HG03064 (cell line): Measurements from ENCODE around the gene CEP43.

Experiments used
- ATAC-seq: cut with Tn5 transposase; IDR thresholded peaks from one replicate; pipeline ENCODE4 v1.9.1; 2021; ENCODE audit warnings: low read depth; ENCODE audit not compliant: unreplicated experiment

The CEP43 gene

GRCh38 chr6:166999145-166999883, at the start of gene CEP43:
Gene CEP43, plus strand, starts transcription at chr6:166999397. Its CDS starts 16 bp downstream, at chr6:166999413.
- peak; percentile 82 for ATAC-seq

DNA sequence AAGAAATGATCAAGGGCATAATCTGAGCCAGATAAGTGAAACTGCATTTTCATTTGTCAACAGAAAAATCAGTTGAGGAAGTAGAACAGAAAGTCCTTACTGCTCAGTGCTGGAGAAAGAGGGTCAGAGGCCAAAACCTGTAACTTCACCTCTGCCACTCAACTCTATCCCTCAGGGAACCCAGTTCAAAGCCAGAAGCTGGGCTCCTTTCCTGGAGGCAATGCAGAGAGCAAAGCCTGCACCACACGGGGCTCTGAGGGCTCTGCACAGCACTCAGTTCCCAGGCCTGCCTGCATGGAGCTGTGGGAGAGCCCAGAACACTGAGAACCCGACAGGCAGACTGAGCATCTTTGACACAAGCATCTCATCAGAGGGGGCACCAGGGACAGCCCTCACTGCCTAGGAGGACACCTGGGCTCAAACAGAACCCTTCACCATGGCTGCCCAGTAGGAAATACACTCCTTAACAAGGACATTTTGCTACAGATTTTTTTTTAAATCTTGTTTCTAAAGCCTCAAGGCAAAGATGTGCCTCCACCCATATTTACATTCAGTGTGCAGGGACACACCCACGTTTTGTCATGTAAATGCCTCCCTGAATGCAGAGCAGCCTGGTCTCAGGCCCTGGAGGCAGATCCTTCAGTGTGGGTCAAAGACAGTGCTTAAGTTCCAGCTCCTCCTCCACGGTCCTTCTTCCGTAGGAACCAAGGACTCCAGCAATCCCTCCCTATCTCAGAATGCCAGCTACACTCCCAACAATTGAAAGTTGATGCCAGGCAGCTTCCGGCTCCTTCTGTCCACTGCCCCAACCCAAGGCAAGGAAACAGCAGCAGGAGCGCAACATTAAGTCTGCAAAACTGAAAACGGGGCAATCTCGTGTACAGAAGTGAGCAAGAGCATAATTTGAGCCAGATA, 49.4 kb upstream of the CEP43 start:
- no peak for ATAC-seq

GRCh38 chr6:166950443-166950821, 48.8 kb upstream of the CEP43 start:
- peak; percentile 47 for ATAC-seq

GRCh38 chr6:166950892-166951669, 48.1 kb upstream of the CEP43 start:
- peak; percentile 89 for ATAC-seq

- no peak for ATAC-seq
Observed at GRCh38 chr6:166951670-166952060, 47.5 kb upstream of the CEP43 start.

- no peak for ATAC-seq
Observed at GRCh38 chr6:166952121-166952520, 47.1 kb upstream of the CEP43 start.

- ATAC-seq = no peak
Observed at GRCh38 chr6:166952567-166953486, 46.4 kb upstream of the CEP43 start.

DNA sequence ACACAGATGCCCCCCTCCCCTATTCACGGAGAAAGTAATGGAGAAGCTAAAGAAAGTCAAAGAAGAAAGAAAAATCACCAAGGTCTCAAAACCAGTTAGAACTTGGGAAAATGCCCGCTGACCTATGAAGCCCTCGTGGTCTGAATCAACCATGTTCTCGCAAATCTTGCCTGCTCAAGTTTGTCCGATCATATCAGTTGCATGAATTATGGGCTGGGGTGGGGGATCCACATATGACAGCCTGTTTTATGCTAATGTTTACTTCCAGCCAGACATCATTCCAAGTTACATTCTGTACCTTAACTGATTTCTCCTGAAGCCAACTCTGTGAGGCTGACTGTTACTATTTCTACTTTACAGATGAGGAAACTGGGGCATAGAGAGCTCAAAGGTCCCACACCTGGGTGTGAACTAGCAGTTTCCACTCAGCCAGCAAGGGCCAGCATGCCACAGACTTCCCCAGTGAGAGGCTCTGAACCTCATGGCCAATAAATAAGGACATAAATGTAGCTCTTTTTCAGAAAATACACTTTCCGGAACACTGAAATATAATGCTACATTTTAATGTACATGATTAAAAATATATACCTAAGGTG, 45.0 kb upstream of the CEP43 start:
- ATAC-seq = no peak

DNA sequence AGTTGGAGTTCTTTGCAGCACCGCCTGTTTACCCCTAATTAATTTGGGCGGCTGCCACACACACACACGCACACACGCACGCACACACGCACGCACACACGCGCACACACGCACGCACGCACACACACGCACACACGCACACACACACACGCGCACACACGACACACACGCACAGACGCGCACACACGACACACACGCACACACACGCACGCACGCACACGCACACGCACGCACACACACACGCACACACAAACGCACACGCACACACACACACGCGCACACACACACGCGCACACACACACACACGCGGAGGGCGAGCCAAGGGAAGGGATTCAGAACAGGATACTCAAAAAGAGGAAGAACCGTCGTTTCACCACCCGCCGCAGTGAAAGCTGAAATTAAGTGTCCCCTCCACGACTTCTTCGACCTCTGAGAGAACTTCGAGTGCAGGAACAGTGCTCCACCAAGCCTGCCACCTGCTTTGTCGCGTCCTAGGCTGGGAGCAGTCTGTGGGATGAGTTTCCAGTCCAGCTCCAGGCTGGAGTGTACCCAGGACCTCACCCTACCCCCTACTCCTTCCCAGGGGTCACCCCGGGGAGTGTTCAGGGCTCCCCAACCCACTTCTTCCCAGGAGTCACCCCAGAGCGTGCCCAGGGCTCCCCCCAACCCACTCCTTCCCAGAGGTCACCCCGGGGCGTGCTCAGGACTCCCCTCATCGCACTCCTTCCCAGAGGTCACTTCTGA, 43.9 kb upstream of the CEP43 start:
- ATAC-seq = no peak

GRCh38 chr6:166955865-166956443, 43.2 kb upstream of the CEP43 start:
- ATAC-seq = no peak

GRCh38 chr6:166956444-166957086, 42.6 kb upstream of the CEP43 start, which contains the start of gene RNASET2:
Gene RNASET2, minus strand, starts transcription at chr6:166956550. Its CDS starts 368 bp downstream, at chr6:166956182.
- ATAC-seq = peak; percentile 52

- peak; percentile 37 for ATAC-seq
Observed at GRCh38 chr6:166957087-166957804, 42.0 kb upstream of the CEP43 start.

DNA sequence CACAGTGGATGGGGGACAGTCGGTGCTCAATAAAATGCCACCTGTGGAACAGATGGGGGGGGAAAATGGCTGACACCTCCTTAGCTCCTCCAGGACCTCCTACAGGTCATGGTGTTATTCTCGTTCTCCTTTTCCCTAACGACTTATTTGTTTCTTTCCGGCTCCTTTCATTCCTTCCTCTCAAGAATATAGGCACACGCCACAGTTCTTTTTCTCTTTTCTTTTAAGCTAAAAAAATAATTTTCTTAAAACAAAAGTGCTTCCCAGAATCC, 41.5 kb upstream of the CEP43 start:
- ATAC-seq = no peak

DNA sequence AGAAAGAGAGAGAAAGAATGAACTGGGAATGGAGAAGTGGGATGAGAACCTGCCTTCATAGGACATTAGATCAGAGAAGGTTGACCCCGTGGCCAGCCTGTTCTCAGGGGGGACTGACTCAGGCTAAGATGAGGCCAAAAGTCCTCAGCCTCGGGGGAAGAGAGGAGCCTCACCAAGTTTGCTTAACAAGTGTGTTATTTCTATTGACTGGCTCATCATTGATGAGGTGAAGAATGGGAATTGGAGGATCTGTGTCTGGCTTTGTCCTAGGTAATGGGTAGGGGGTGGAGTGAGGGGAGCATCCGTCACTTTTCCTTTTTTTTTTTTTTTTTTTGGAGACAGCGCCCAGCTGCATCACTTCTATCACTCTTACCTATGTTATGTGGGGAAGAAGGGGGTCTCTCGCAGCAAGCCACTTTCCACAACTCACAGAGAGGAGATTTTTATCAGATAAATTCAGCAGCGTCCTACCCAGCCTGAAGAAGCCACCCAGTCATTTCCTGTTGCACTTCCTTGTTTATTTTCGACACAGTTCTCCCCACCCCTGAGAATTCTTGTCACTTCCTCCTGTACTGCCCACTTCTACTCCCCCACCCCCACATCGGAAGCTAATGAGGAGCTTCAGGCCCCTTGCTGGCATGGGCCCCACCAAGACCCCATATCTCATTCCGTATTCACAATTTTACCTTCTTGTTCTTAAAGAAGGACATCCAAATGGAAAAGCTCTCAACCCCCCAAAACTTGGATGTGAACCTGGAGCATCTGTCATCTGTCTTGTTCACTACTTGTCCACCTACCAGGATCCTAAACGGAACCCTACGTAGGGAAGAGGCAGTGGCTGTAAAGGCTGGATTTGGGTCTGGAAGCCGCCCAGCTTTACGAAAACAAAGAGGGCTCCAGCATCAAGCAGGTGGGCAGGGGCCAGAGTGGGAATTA, 40.0 kb upstream of the CEP43 start:
- no peak for ATAC-seq

DNA sequence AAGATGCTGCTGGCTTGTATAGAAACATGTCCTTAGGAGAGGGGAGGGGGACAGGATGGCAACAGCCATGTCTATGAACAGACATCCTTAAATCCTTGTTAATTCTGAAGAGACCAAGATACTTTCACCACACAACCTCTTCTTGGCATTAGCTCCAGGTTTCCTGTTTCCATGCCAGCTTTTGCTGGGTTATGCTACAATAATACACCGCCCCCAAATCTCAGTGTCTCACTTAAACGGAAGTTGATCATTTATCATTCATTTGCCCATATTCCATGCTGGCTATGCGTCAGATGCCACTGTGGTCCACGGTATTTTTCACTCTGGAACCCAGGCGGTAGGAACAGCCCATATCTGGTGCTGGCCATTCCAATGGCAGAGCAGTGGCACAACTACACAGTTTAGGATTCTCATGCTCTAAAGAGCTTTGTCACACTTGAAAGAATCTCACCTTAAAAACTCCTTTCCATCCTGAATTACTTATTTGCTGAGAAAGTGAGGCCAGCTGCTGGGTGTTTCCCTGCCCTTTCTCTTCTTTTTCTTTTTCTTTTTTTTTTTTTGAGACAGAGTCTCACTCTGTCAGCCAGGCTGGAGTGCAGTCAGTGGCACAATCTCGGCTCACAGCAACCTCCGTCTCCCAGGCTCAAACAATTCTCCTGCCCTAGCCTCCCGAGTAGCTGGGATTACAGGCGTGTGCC, 39.1 kb upstream of the CEP43 start:
- no peak for ATAC-seq

- ATAC-seq = no peak
Observed at GRCh38 chr6:166960609-166960978, 38.6 kb upstream of the CEP43 start.
